Mucosa of descending colon (tissue), 3 donors: ENCODE results near the gene MIOX. TPM values are rescaled to one million over a fixed set of nuclear protein-coding genes. Genes with fewer than 3 reads are reported as not detected.

Source experiments
- ATAC-seq: fragments of 200-7000 bp; cut with Tn5 transposase; one replicate; pipeline ENCODE4 v1.9.1; 2020; ENCODE audit warnings: mild to moderate bottlenecking, moderate library complexity
- DNase-seq, 3 donors: peaks; one replicate each; pipeline ENCODE4 v3.0.0-alpha.2; 2020
- H3K36me3 ChIP-seq: fragments of 200-600 bp; one replicate; pipeline ENCODE4 v1.8.0; 2021; ENCODE audit warnings: low read depth, mild to moderate bottlenecking
- H3K4me1 ChIP-seq: fragments of 200-600 bp; one replicate; pipeline ENCODE4 v1.8.0; 2021; ENCODE audit warnings: low read depth, mild to moderate bottlenecking
- H3K4me3 ChIP-seq: fragments of 200-600 bp; one replicate; pipeline ENCODE4 v1.8.0; 2021; ENCODE audit warnings: mild to moderate bottlenecking
- H3K9me3 ChIP-seq: fragments of 200-600 bp; one replicate; pipeline ENCODE4 v1.8.0; 2021; ENCODE audit warnings: mild to moderate bottlenecking
- CTCF ChIP-seq: fragments of 200-600 bp; IDR thresholded peaks from one replicate; pipeline ENCODE4 v1.8.0; 2022; ENCODE audit warnings: antibody characterized with exemption, mild to moderate bottlenecking
- intact Hi-C, 2 donors: fragments of 100-400 bp; cut with DNase I in 1 of 2; cut with micrococcal nuclease in 1 of 2; formaldehyde crosslinking; loops; one replicate each; pipeline versions ENCODE4 v1.11.0 to v1.11.1; 2022; cut with DNase I, micrococcal nuclease
- total RNA-seq, 3 donors: library from RNA; stranded (reverse); fragmentation: NEBNext Ultra II Directional in 2 of 3; extraction: Animal tissue kit (Norgen Biotek cat#: 25700) in 2 of 3; gene quantifications; one replicate each; pipeline versions ENCODE4 v1.2.1 to v1.2.4, GENCODE V29; 2021 to 2023
- donor health status: DM: no; HTN: no; CAD: no; lungs with moderate emphysema.
- donor health status: DM: no; HTN: no; CAD: no.
- donor health status: DM: no; HTN: yes; CAD: no.

MIOX gene
- total RNA-seq, 3 donors from 2014 or later: not detected

- no peak for ATAC-seq
- no peak for TF ChIP-seq CTCF
- peak in 2 of 3 donors; percentile 35 to 56 for DNase-seq
- Histone ChIP-seq H3K4me1 (peaks cover 48% of the 10 kb centered on the region), H3K4me3 (no peak overlapping the region), H3K9me3 (no peaks in the 10 kb centered on the region), H3K36me3 (peaks cover 4% of the 10 kb centered on the region)
- intact Hi-C loops: loop anchor here in 1 of 2 donors (5.0 kb wide), 1 partner anchor 94 kb away; no protein-coding TSS in a partner anchor
Measured at GRCh38 chr22:50527921-50528681, 41.4 kb downstream of the MIOX start.

- intact Hi-C loops: loop anchor here in 1 of 2 donors (5.0 kb wide), 1 partner anchor 93 kb away; no protein-coding TSS in a partner anchor
- Histone ChIP-seq H3K4me1 (peaks cover 43% of the 10 kb centered on the region), H3K4me3 (no peak overlapping the region), H3K9me3 (no peaks in the 10 kb centered on the region), H3K36me3 (no peaks in the 10 kb centered on the region)
- no peak for TF ChIP-seq CTCF
- ATAC-seq (no peak), DNase-seq (peak in 1 of 3 donors; percentile 57)
Measured at GRCh38 chr22:50528682-50529415, 42.2 kb downstream of the MIOX start.

- no peak for ATAC-seq
- no peaks in the 10 kb centered on the region for H3K9me3 ChIP-seq
- H3K4me1 ChIP-seq: peaks cover 37% of the 10 kb centered on the region
- intact Hi-C loops: loop anchor here in 1 of 2 donors (5.0 kb wide), 1 partner anchor 93 kb away; no protein-coding TSS in a partner anchor
- H3K36me3 ChIP-seq: no peaks in the 10 kb centered on the region
- DNase-seq: no peak
- peak overlapping the region; percentile 36 for H3K4me3 ChIP-seq
- TF ChIP-seq CTCF: no peak
Measured at GRCh38 chr22:50529416-50529896, 42.8 kb downstream of the MIOX start.

- ATAC-seq: peak; percentile 57
- intact Hi-C loops: loop anchor here in 1 of 2 donors (5.0 kb wide), 1 partner anchor 92 kb away; no protein-coding TSS in a partner anchor
- H3K4me1 ChIP-seq: peaks cover 34% of the 10 kb centered on the region
Measured at GRCh38 chr22:50529897-50530579, 43.4 kb downstream of the MIOX start, which contains the start of gene TYMP. Gene TYMP (minus strand): TSS chr22:50530012. CDS start chr22:50529709, 303 bp downstream.

More at GRCh38 chr22:50529897-50530579, 43.4 kb downstream of the MIOX start, which contains the start of gene TYMP:
- Histone ChIP-seq H3K9me3 (no peaks in the 10 kb centered on the region), H3K4me3 (peak within 1 kb of the TSS; percentile 36), H3K36me3 (no peaks in the 10 kb centered on the region)
- TF ChIP-seq CTCF: no peak
- peak; percentile 88 to 93 (median 92) for DNase-seq
